T-helper 1 cell treated with Interleukin-12 subunit alpha and Interleukin-12 subunit beta and Interleukin-4 antibody, amounts not matched to agents 30 μg/mL and 1 μg/mL, for 36 hours (primary cell): ENCODE results near the gene TMEM132D.

Source experiments
- H3K27ac Mint-ChIP-seq: one replicate; pipeline ENCODE4 v1.8.0; 2021; ENCODE audit warnings: mild to moderate bottlenecking, mixed read lengths
- H3K27me3 Mint-ChIP-seq: one replicate; pipeline ENCODE4 v1.8.0; 2021; ENCODE audit warnings: low read depth, mixed read lengths
- H3K36me3 Mint-ChIP-seq: one replicate; pipeline ENCODE4 v1.8.0; 2021; ENCODE audit warnings: low read depth, mixed read lengths
- H3K4me1 Mint-ChIP-seq: one replicate; pipeline ENCODE4 v1.8.0; 2021; ENCODE audit warnings: low read depth, mixed read lengths
- H3K4me3 Mint-ChIP-seq: one replicate; pipeline ENCODE4 v1.8.0; 2021; ENCODE audit warnings: mild to moderate bottlenecking, moderate library complexity, mixed read lengths
- H3K9me3 Mint-ChIP-seq: one replicate; pipeline ENCODE4 v1.8.0; 2021; ENCODE audit warnings: mixed read lengths

TMEM132D gene

GRCh38 chr12:129762436-129762835, 141.4 kb downstream of the TMEM132D start:
- Mint-ChIP-seq H3K27ac (no peak overlapping the region), H3K4me3 (no peak overlapping the region), H3K36me3 (no peaks in the 10 kb centered on the region), H3K27me3 (no peaks in the 10 kb centered on the region), H3K9me3 (peaks cover 38% of the 10 kb centered on the region), H3K4me1 (no peaks in the 10 kb centered on the region)

DNA sequence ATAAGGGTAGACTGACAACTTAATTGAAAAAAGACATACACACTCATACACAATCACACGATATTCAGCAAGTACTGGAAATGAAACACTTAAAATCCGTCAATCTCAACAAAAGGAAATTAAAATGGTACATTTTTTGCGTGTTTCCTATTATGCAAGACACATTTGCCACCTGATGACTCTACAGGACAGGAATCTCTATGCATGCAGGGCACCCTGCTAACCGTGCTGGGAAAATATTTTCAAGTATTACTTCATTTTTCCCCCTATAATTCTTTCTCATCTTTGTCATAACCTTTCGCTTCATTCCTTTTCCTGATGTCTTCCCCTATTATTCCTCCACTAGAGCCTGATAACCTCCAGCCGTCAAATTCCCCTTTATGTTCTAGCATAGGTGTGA, 150.2 kb downstream of the TMEM132D start:
- H3K27ac Mint-ChIP-seq = no peak overlapping the region

GRCh38 chr12:129750421-129750820, 153.4 kb downstream of the TMEM132D start:
- Mint-ChIP-seq H3K27me3 (no peaks in the 10 kb centered on the region), H3K9me3 (peaks cover 3% of the 10 kb centered on the region), H3K4me3 (no peak overlapping the region)

More for the DNA sequence above, 150.2 kb downstream of the TMEM132D start:
- Mint-ChIP-seq H3K4me3 (no peak overlapping the region), H3K4me1 (no peaks in the 10 kb centered on the region), H3K9me3 (peaks cover 3% of the 10 kb centered on the region), H3K36me3 (no peaks in the 10 kb centered on the region), H3K27me3 (no peaks in the 10 kb centered on the region)

DNA sequence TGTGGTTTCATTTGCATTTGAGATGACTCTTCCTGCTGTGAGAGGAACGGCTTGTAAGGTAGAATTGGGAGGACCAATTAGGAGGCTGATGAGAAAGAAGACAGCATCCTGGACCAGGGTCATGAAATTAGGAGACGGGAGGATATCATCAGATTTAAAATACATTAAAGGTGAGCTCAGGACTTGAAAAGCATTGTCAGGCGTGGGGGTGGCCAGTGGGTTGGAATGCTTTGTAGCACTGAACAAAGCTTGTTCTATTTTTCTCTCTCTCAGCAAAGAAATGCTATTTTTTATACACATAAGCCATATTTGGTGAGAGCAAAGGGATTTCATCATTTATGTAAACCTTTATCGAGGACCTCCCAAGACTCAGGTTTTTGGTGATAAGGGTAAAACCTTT, 157.5 kb downstream of the TMEM132D start:
- H3K9me3 Mint-ChIP-seq = peaks cover 15% of the 10 kb centered on the region
- no peaks in the 10 kb centered on the region for H3K27me3 Mint-ChIP-seq
- H3K36me3 Mint-ChIP-seq = no peaks in the 10 kb centered on the region
- H3K4me3 Mint-ChIP-seq = no peak overlapping the region
- no peak overlapping the region for H3K27ac Mint-ChIP-seq
- H3K4me1 Mint-ChIP-seq = no peaks in the 10 kb centered on the region

More at GRCh38 chr12:129750421-129750820, 153.4 kb downstream of the TMEM132D start:
- Mint-ChIP-seq H3K36me3 (no peaks in the 10 kb centered on the region), H3K4me1 (no peaks in the 10 kb centered on the region), H3K27ac (no peak overlapping the region)

DNA sequence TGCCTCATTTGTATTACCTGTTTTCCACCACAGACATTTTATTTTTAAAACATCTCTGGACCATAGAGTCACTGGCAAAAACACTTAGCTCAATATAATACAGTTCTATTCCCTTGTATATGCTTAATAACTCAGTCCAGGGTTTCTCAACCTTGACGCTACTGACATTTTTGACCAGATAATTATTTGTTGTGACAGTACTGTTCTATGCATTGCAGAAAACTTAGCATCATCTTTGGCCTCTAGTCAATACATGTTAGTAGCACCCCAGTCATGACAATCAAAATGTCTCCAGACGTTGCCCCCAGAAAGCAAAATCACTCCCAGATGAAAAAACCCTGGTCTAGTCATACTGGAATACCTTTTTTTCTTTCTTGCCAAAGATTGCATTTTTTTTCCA, 174.7 kb downstream of the TMEM132D start:
- no peak overlapping the region for H3K27ac Mint-ChIP-seq

GRCh38 chr12:129727100-129727499, 176.7 kb downstream of the TMEM132D start:
- Mint-ChIP-seq H3K36me3 (no peaks in the 10 kb centered on the region), H3K4me3 (no peak overlapping the region), H3K27ac (no peak overlapping the region), H3K27me3 (no peaks in the 10 kb centered on the region), H3K9me3 (peaks cover 33% of the 10 kb centered on the region), H3K4me1 (no peaks in the 10 kb centered on the region)

More for the DNA sequence above, 174.7 kb downstream of the TMEM132D start:
- Mint-ChIP-seq H3K36me3 (no peaks in the 10 kb centered on the region), H3K9me3 (peaks cover 20% of the 10 kb centered on the region), H3K4me1 (no peaks in the 10 kb centered on the region), H3K27me3 (no peaks in the 10 kb centered on the region), H3K4me3 (no peak overlapping the region)

DNA sequence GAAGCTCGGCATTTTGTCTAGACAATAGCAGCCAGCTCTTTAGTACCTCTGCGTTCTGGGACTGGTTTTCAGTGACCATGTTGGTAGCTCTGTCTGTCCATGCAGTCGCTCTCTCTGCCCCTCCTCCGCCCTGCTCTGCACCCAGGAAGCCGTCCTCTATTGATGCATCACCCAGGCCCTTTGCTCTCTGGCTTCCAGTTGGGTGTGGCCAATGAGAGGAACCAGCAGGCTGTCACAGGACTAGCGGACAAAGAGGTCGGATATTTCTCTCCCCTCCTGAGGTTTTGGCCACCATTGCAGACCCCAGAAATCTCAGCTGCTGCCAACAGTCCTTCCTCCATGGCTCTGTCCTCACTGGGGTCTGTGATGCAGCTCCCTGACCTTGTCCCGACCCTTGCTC, 180.6 kb downstream of the TMEM132D start:
- Mint-ChIP-seq H3K27ac (no peak overlapping the region), H3K4me1 (no peaks in the 10 kb centered on the region), H3K4me3 (no peak overlapping the region), H3K27me3 (no peaks in the 10 kb centered on the region), H3K36me3 (no peaks in the 10 kb centered on the region), H3K9me3 (peaks cover 26% of the 10 kb centered on the region)

GRCh38 chr12:129720618-129721017, 183.2 kb downstream of the TMEM132D start:
- Mint-ChIP-seq H3K27me3 (no peaks in the 10 kb centered on the region), H3K9me3 (peaks cover 29% of the 10 kb centered on the region), H3K27ac (no peak overlapping the region), H3K36me3 (no peaks in the 10 kb centered on the region), H3K4me1 (no peaks in the 10 kb centered on the region), H3K4me3 (no peak overlapping the region)

GRCh38 chr12:129719416-129719815, 184.4 kb downstream of the TMEM132D start:
- Mint-ChIP-seq H3K36me3 (no peaks in the 10 kb centered on the region), H3K4me1 (no peaks in the 10 kb centered on the region), H3K9me3 (peaks cover 33% of the 10 kb centered on the region), H3K27me3 (no peaks in the 10 kb centered on the region), H3K27ac (no peak overlapping the region), H3K4me3 (no peak overlapping the region)

GRCh38 chr12:129717438-129717837, 186.4 kb downstream of the TMEM132D start:
- Mint-ChIP-seq H3K27ac (no peak overlapping the region), H3K27me3 (no peaks in the 10 kb centered on the region), H3K4me1 (no peaks in the 10 kb centered on the region)

GRCh38 chr12:129716825-129717224, 187.0 kb downstream of the TMEM132D start:
- Mint-ChIP-seq H3K4me1 (no peaks in the 10 kb centered on the region), H3K27me3 (no peaks in the 10 kb centered on the region), H3K4me3 (no peak overlapping the region), H3K9me3 (peaks cover 21% of the 10 kb centered on the region), H3K27ac (no peak overlapping the region), H3K36me3 (no peaks in the 10 kb centered on the region)

More at GRCh38 chr12:129717438-129717837, 186.4 kb downstream of the TMEM132D start:
- Mint-ChIP-seq H3K36me3 (no peaks in the 10 kb centered on the region), H3K9me3 (peaks cover 22% of the 10 kb centered on the region), H3K4me3 (no peak overlapping the region)

DNA sequence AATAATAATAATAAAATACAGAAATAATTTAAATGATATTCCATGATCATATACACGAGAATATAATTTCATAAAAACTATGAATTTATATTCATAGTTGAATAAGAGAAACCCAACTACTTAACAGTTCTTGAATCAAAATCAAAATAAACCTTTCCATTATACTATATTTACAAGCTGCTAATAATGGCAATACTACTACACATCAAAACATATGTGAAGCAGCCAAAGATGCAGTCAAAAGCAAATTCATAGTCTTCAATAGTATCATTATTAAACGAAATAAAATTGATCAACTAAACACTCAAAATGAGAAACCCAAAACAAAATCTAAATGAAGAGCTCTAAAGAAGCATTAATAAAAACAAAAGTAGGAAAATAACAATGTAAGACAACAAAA, 197.1 kb downstream of the TMEM132D start:
- Mint-ChIP-seq H3K4me1 (no peaks in the 10 kb centered on the region), H3K9me3 (peaks cover 39% of the 10 kb centered on the region), H3K27ac (no peak overlapping the region), H3K27me3 (no peaks in the 10 kb centered on the region), H3K4me3 (no peak overlapping the region), H3K36me3 (no peaks in the 10 kb centered on the region)

DNA sequence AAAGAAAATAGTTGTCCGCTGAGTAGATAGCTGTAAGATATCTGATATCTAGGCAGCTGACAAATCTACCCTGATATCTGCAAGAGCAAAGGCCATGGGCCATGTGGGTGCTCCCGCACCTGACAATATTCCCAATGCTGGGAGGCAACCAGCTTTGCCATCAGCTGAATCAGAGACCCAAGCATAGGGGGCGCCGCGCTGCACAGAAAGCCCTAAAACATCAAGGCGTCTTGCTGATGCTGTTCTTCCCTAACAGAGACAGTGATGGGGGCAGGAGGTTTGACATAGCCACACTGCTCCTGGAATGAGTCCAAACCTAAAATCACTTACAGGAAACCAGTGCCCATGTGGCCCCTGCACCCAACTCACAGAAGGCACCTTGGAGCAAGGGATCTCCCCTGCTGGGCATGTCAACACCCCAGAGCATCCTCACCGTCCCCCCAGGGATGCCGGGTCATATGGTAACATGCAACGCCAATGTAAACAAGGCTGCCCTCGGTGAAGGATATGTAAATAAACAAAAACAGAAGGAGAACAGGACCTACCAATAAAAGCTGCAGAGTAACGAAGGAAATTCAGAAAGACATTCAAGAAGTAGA, 199.5 kb downstream of the TMEM132D start:
- Mint-ChIP-seq H3K36me3 (no peaks in the 10 kb centered on the region), H3K4me1 (no peaks in the 10 kb centered on the region), H3K4me3 (no peak overlapping the region), H3K27ac (no peak overlapping the region), H3K27me3 (no peaks in the 10 kb centered on the region), H3K9me3 (peaks cover 39% of the 10 kb centered on the region)

GRCh38 chr12:129701631-129702101, 202.2 kb downstream of the TMEM132D start:
- no peak overlapping the region for H3K4me3 Mint-ChIP-seq
- H3K4me1 Mint-ChIP-seq = no peaks in the 10 kb centered on the region
- no peak overlapping the region for H3K27ac Mint-ChIP-seq
- no peaks in the 10 kb centered on the region for H3K36me3 Mint-ChIP-seq
- no peaks in the 10 kb centered on the region for H3K27me3 Mint-ChIP-seq
- H3K9me3 Mint-ChIP-seq = peaks cover 25% of the 10 kb centered on the region

GRCh38 chr12:129700036-129700435, 203.8 kb downstream of the TMEM132D start:
- Mint-ChIP-seq H3K9me3 (peaks cover 27% of the 10 kb centered on the region), H3K4me1 (no peaks in the 10 kb centered on the region), H3K27me3 (no peaks in the 10 kb centered on the region), H3K4me3 (no peak overlapping the region), H3K27ac (no peak overlapping the region), H3K36me3 (no peaks in the 10 kb centered on the region)
